HFFc6 (cell line): Measurements from ENCODE around the gene FHL3. TPM values are rescaled to one million over a fixed set of nuclear protein-coding genes. Genes with fewer than 3 reads are reported as not detected.

Source experiments
- DNase-seq: peaks from one replicate; pipeline ENCODE4 v3.0.0-alpha.2; 2018
- H3K27ac Mint-ChIP-seq: 2 replicates; pipeline ENCODE4 v1.8.0; 2020; ENCODE audit warnings: mild to moderate bottlenecking, mixed read lengths
- H3K27me3 Mint-ChIP-seq: 2 replicates; pipeline ENCODE4 v1.8.0; 2021; ENCODE audit warnings: mild to moderate bottlenecking, moderate library complexity, mixed read lengths; ENCODE audit not compliant: insufficient read depth
- H3K36me3 Mint-ChIP-seq: 2 replicates; pipeline ENCODE4 v1.8.0; 2021; ENCODE audit warnings: low read depth, mixed read lengths
- H3K4me1 Mint-ChIP-seq: 2 replicates; pipeline ENCODE4 v1.8.0; 2020; ENCODE audit warnings: low read depth, mixed read lengths
- H3K4me3 Mint-ChIP-seq: 2 replicates; pipeline ENCODE4 v1.8.0; 2020; ENCODE audit warnings: mild to moderate bottlenecking, moderate library complexity, mixed read lengths
- H3K9me3 Mint-ChIP-seq: 2 replicates; pipeline ENCODE4 v1.8.0; 2020; ENCODE audit warnings: mild to moderate bottlenecking, mixed read lengths
- CTCF ChIP-seq: fragments of 200-600 bp; sonication (generic); IDR thresholded peaks from 2 replicates; pipeline ENCODE4 v1.5.0; 2021; ENCODE audit warnings: antibody characterized with exemption, mild to moderate bottlenecking
- total RNA-seq, 6 experiments: library from RNA; stranded (reverse); fragmentation: NEBNext Ultra II Directional; extraction: Animal tissue kit (Norgen Biotek cat#: 25700); gene quantifications; 2 replicates in 1 of 6; 3 replicates in 5 of 6; pipeline ENCODE4 v1.2.3, GENCODE V29; 2021

The FHL3 gene
- total RNA-seq, 6 experiments from 2014 or later: 29.4 to 40.9 (median 33.2) TPM

- Mint-ChIP-seq H3K9me3 (no peaks in the 10 kb centered on the region), H3K27me3 (no peaks in the 10 kb centered on the region), H3K4me1 (peaks cover 5% of the 10 kb centered on the region), H3K4me3 (no peak overlapping the region), H3K36me3 (peaks cover 26% of the 10 kb centered on the region), H3K27ac (no peak overlapping the region)
- TF ChIP-seq CTCF: no peak
- DNase-seq: no peak
Observed at GRCh38 chr1:38021969-38022368, 16.7 kb upstream of the FHL3 start.

- DNase-seq: no peak
- no peak for TF ChIP-seq CTCF
- Mint-ChIP-seq H3K4me1 (peaks cover 6% of the 10 kb centered on the region; the same call in 1 of the 2 replicates), H3K27me3 (no peaks in the 10 kb centered on the region), H3K36me3 (peaks cover 26% of the 10 kb centered on the region), H3K9me3 (no peaks in the 10 kb centered on the region), H3K27ac (no peak overlapping the region), H3K4me3 (no peak overlapping the region)
Observed at GRCh38 chr1:38020396-38020795, 15.1 kb upstream of the FHL3 start.

- H3K4me3 Mint-ChIP-seq: no peak overlapping the region
- peaks cover 26% of the 10 kb centered on the region for H3K36me3 Mint-ChIP-seq
- peak; percentile 45 for DNase-seq
- peaks cover 11% of the 10 kb centered on the region for H3K4me1 Mint-ChIP-seq
- TF ChIP-seq CTCF: peak; percentile 80
- no peaks in the 10 kb centered on the region for H3K27me3 Mint-ChIP-seq
- H3K27ac Mint-ChIP-seq: no peak overlapping the region
- no peaks in the 10 kb centered on the region for H3K9me3 Mint-ChIP-seq
Observed at GRCh38 chr1:38018864-38019343, 13.6 kb upstream of the FHL3 start.

- Mint-ChIP-seq H3K4me3 (no peak overlapping the region), H3K9me3 (no peaks in the 10 kb centered on the region), H3K27ac (peak overlapping the region; percentile 70), H3K4me1 (peaks cover 21% of the 10 kb centered on the region), H3K27me3 (peaks cover 1% of the 10 kb centered on the region; the same call in 1 of the 2 replicates), H3K36me3 (peaks cover 29% of the 10 kb centered on the region)
- no peak for DNase-seq
- TF ChIP-seq CTCF: no peak
Observed at GRCh38 chr1:38015978-38016725, 10.8 kb upstream of the FHL3 start.

GRCh38 chr1:38014724-38015424, 9.6 kb upstream of the FHL3 start:
- H3K4me3 Mint-ChIP-seq: peak overlapping the region; percentile 99
- peaks cover 23% of the 10 kb centered on the region for H3K36me3 Mint-ChIP-seq
- no peak for DNase-seq
- peak overlapping the region; percentile 70 for H3K27ac Mint-ChIP-seq
- no peak for TF ChIP-seq CTCF
- no peaks in the 10 kb centered on the region for H3K9me3 Mint-ChIP-seq
- H3K27me3 Mint-ChIP-seq: peaks cover 1% of the 10 kb centered on the region; the same call in 1 of the 2 replicates
- peaks cover 21% of the 10 kb centered on the region for H3K4me1 Mint-ChIP-seq
